ENCODE results near the gene RAB11FIP4.

Gene RAB11FIP4

DNA sequence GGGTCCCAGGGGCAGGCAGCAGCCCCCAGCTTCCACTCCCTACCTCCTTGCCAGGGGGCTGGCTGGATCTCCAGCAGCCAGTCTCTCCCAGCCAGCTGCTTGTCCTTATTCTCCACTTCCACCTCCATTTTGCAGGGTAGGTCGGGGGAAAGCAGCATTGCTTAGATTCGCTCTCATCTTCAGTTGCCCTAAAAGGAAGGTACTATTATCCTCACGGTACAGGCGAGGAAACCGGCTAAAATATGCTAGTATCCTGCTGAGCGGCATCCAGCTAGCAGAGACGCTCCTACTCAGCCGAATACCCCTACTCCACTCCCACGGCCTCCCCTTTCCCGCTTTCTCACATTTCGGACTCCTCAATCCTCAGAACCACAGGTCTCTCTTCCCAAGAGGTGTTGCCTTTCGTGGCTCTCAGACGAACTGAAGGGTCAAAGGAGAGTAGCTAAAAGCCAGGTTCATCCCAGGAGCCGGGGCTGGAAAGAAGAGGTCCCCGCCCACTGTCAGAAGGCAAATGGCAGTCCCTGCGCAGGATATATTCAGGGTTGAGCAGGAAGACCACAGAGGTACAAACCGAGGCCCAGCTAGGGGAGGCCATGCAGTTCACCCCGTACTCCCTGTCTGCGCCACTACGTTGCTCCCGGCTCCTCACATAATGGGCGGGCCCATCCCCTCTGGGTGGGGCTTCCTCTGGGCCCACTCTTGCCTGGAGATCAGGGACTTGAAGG lies 1.7 kb upstream of the RAB11FIP4 start:
- H3K4me1 ChIP-seq (ENCODE audit: insufficient read depth, poor library complexity, severe bottlenecking) = no peaks in the 10 kb centered on the region
- peak; percentile 38 for TF ChIP-seq CTCF (IDR thresholded peaks at IDR 0.05; ENCODE audit: poor library complexity, severe bottlenecking)
- peaks cover 26% of the 10 kb centered on the region for H3K27me3 ChIP-seq (ENCODE audit: insufficient read depth, poor library complexity, severe bottlenecking)
- ATAC-seq (ENCODE audit: low read depth) (no peak), DNase-seq (ENCODE audit: low spot score) (no peak)
- no peaks in the 10 kb centered on the region for H3K9me3 ChIP-seq (ENCODE audit: severe bottlenecking)
- no peaks in the 10 kb centered on the region for H3K36me3 ChIP-seq (ENCODE audit: low read depth)
- H3K4me3 ChIP-seq (ENCODE audit: severe bottlenecking) = no peak overlapping the region
- H3K27ac ChIP-seq (ENCODE audit: poor library complexity, severe bottlenecking) = no peak overlapping the region

DNA sequence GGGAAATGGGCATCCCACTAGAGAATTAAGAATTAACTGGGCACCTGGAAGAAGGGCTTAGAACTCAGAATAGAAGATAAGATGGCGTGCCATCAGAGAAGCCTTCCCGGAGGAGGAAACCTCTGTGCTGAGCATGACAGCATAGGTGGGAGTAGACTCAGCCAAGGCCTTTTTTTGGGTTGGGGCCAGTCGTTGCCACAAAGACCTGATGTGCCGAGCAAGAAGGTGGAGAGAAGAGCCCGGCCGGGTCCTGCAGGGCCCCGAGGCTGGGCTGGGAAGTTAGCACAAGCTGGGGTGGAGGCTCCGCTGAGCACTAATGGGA lies 1.1 kb upstream of the RAB11FIP4 start:
- no peak overlapping the region for H3K4me3 ChIP-seq (ENCODE audit: severe bottlenecking)

GRCh38 chr17:31390748-31391495 lies 553 bp upstream of the RAB11FIP4 start:
- H3K27me3 ChIP-seq (ENCODE audit: insufficient read depth, poor library complexity, severe bottlenecking) = peaks cover 26% of the 10 kb centered on the region
- H3K9me3 ChIP-seq (ENCODE audit: severe bottlenecking) = no peaks in the 10 kb centered on the region
- H3K36me3 ChIP-seq (ENCODE audit: low read depth) = no peaks in the 10 kb centered on the region
- H3K4me3 ChIP-seq (ENCODE audit: severe bottlenecking) = peak overlapping the region; percentile 26
- ATAC-seq (ENCODE audit: low read depth) (peak; percentile 16; the same call in 1 of the 3 replicates), DNase-seq (ENCODE audit: low spot score) (peak; percentile 57)
- H3K4me1 ChIP-seq (ENCODE audit: insufficient read depth, poor library complexity, severe bottlenecking) = no peaks in the 10 kb centered on the region
- TF ChIP-seq CTCF (IDR thresholded peaks at IDR 0.05; ENCODE audit: poor library complexity, severe bottlenecking) = no peak
- no peak overlapping the region for H3K27ac ChIP-seq (ENCODE audit: poor library complexity, severe bottlenecking)

More for the DNA sequence above, 1.1 kb upstream of the RAB11FIP4 start:
- no peak for TF ChIP-seq CTCF (IDR thresholded peaks at IDR 0.05; ENCODE audit: poor library complexity, severe bottlenecking)
- H3K9me3 ChIP-seq (ENCODE audit: severe bottlenecking) = no peaks in the 10 kb centered on the region
- no peak for ATAC-seq (ENCODE audit: low read depth)
- H3K27ac ChIP-seq (ENCODE audit: poor library complexity, severe bottlenecking) = no peak overlapping the region
- DNase-seq (ENCODE audit: low spot score) = no peak
- H3K4me1 ChIP-seq (ENCODE audit: insufficient read depth, poor library complexity, severe bottlenecking) = no peaks in the 10 kb centered on the region
- no peaks in the 10 kb centered on the region for H3K36me3 ChIP-seq (ENCODE audit: low read depth)
- peaks cover 26% of the 10 kb centered on the region for H3K27me3 ChIP-seq (ENCODE audit: insufficient read depth, poor library complexity, severe bottlenecking)

GRCh38 chr17:31392002-31392855 lies 754 bp downstream of the RAB11FIP4 start:
- no peak for DNase-seq (ENCODE audit: low spot score)
- Histone ChIP-seq H3K27ac (ENCODE audit: poor library complexity, severe bottlenecking) (no peak overlapping the region), H3K36me3 (ENCODE audit: low read depth) (no peaks in the 10 kb centered on the region), H3K4me3 (ENCODE audit: severe bottlenecking) (peak overlapping the region; percentile 26), H3K4me1 (ENCODE audit: insufficient read depth, poor library complexity, severe bottlenecking) (no peaks in the 10 kb centered on the region), H3K9me3 (ENCODE audit: severe bottlenecking) (no peaks in the 10 kb centered on the region), H3K27me3 (ENCODE audit: insufficient read depth, poor library complexity, severe bottlenecking) (peaks cover 26% of the 10 kb centered on the region)
- no peak for ATAC-seq (ENCODE audit: low read depth)
- no peak for TF ChIP-seq CTCF (IDR thresholded peaks at IDR 0.05; ENCODE audit: poor library complexity, severe bottlenecking)
